Activated naive CD4-positive, alpha-beta T cell treated with Interleukin-2 at 50 U/mL for 16 hours (primary cell): ENCODE results near the gene MYL10.

Source experiments
- DNase-seq: peaks from one replicate; pipeline ENCODE4 v3.0.0-alpha.2; 2020

The MYL10 gene

DNA sequence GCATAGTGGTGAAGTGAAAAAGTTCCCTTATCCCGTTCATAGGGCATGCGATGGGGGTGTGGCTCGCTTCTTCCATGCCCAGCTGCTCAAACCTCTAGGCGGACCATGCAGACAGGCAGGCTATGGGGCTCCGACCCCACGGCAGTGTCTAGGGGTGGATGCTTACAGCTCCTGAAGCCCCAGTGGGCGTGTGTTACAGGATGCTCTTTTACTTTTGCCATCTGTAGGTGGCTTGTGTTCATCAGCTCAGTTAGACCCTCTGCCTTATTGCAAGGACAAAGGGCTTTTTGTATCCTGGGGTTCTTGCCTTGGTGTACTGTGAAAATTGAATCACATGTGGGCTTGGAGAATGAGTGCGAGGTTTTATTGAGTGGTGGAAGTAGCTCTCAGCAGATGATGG is at the start of gene MYL10:
TSS of gene MYL10 (minus strand) at position 126 of the 400 bp plus-strand sequence. CDS start 178 bp downstream, outside the sequence.
- DNase-seq = no peak

DNA sequence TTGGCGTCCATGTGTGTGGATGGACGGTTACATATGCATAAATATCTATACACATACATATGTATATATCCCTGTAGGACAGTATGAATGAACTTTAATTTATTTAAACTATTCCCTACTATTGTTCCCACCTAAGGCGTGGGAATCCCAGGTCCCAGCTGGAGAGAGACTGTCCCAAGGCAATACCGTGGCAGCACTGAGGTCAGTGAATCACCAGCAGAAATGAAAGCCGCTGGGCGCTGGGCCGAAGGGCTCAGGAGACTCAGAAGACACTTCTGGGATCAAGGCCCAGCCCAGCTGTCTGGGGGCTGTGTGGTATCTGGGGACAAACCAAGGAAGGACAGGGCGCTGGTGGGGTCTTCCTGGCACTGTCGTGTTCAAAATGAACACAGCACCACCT is 49.6 kb upstream of the MYL10 start:
- DNase-seq = no peak

DNA sequence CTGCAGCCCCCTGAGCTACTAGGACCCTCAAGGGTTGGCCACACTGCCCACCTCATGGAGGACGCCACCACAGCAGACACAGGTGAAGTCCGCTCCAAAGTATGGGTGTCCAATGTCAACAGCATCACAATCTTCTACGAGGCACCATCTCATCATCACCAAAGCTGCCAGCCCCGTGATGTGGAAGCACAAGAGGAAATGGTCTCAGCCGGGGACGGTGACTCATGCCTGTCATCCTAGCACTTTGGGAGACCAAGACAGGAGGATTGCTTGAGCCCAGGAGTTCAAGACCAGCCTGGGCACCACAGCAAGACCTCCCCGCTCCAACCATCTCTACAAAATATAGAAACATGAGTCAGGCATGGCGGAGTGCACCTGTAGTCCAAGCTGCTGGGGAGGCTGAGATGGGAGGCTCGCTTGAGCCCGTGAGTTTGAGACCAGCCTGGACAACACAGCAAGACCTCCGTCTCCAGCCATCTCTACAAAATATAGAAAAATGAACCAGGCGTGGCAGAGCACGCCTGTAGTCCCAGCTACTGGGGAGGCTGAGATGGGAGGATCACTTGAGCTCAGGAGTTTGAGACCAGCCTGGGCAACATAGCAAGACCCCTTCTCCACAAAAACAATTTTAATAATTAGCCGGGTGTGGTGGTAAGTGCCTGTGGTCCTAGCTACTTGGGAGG is 48.8 kb upstream of the MYL10 start:
- no peak for DNase-seq

- no peak for DNase-seq
These were observed 48.3 kb upstream of the MYL10 start for GRCh38 chr7:101677391-101677790.

DNA sequence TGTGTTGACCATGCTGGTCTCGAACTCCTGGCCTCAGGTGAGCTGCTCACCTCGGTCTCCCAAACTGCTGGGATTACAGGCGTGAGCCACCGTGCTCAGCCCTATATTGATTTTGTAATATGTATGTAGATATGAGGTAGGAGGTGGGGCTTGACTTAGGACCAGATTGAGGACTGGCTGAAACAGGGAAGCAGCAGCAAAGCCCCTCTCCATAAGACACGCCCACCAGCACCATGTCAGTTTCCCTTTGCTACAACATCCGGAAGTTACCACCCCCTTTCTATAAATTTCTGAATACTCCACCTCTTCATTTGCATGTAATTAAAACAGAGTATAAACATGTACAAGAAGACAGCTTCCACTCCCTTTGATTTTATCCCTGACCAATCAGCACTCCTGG is 47.9 kb upstream of the MYL10 start:
- DNase-seq = no peak

DNA sequence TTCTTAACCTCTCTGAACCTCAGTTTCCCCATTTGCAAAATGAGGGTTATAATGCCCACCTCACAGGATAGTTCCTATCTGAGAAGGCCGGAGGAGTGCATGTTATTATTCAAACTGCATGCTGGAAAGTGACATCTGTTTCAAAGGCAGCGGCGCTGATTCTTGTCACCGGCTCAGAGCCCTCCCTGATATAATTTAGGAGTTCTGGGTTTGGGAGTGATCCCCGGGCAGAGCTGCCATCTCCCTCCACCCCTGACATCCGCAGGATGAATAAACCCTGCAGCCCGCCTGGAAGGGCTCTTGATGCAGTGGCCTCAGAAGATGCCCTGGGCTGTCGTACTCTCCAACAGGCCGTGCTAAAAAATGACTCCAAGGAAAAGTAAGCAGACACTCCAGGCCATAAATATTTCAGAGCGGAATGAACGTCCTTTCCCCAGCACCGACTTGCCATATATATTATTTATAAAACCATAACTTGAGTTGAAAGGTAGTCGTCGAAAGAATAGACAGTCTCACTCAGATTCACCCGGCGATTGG is 47.0 kb upstream of the MYL10 start:
- no peak for DNase-seq

- DNase-seq = no peak
These were observed 45.3 kb upstream of the MYL10 start for GRCh38 chr7:101674439-101674838.

DNA sequence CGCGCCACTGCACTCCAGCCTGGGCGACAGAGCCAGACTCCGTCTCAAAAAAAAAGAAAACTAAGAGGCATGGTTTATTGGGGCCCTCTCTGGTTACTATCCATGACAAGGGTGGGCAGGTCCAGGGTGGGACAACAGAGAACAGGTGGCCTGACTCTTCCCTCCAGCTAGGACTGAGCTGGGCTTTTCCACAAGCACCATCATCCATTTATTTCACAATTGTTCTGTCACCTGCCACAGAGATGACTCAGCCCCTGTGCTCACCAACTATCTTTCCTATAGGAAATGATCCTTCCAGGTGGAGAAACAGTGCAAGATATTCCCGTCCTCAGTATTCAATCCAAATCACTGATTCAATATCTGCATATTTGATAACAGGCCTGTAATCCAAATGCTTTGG is 44.9 kb upstream of the MYL10 start:
- no peak for DNase-seq

- DNase-seq = no peak
These were observed 44.2 kb upstream of the MYL10 start for GRCh38 chr7:101673315-101673714.

DNA sequence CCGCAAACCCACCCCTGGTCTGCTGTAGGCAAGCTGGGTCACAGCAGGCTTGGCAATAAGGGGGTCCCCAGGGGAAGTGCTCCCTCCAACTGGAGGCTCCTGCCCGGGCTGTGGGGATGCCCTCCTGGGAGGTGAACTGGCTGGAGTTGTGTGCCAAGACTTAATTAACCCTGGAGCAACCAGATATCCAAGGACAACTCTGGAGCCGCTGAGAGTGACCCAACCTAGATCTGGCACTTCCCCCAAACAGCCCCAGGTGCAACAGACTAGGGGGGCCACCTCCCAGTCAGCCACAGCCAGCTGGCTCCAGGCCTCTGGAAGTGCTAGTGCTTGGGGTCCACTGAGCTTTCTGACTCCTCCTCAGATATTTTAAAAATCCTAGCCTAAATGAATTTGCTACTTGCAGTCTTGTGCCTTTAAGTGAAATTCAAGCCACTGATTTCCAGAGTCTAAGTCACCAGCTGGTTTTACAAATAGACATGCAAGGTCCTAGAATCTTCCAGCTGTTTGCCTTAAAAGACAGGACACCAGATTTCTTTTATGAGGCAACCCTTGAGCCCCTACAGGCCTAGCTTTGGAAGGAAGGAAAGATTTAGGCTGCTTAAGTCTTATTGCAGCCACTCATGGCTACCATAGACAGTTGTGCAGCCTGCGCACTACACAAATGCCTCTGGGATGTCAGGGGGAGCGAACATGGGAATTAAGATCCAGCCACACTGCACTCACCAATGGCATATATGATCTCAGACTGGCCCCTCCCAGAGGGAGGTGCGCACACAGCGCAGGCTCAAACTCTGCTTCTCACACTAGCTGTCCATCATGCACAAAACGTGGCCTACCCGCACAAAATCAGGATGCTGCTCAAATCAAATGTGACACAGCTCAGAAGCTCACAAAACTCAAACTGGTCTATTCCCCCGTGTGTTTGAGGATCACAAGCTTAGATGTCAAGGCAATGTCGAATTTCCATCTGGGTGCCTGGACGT is 42.6 kb upstream of the MYL10 start:
- DNase-seq = no peak

DNA sequence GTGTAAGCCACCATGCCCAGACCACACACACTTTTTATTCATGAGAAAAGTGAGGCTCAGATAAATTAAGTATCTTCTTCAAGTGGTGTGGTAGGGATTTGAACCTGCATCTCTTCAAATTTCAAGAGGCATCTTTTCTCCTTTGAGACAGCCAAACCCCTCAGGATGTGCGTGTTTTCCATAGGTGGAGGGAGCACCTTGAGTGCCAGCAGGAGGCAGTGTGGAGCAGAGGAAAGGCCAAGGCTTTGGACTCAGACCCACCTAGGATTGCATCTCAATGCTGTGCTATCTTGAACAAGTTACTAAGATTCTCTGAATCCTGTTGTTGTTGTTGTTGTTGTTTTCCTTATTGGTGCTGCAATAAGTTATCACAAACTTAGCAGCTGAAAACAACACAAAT is 40.2 kb upstream of the MYL10 start:
- DNase-seq = no peak

DNA sequence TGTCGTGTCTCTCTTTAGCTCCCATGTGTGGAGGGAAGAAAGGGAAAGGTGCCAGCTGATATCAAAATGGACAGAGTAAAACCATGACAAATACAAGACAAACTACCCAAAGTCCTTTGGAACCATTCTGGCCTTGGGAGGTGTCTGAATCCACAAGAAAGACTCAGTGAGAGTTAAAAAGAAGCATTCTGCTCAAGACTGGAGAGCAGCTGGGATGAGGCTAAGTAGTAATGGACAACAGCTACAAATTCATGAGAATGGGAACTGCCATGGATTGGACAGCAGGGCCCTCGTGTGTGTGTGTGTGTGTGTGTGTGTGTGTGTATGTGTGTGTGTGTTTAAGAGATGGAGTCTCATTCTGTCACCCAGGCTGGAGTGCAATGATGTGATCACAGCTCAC is 39.6 kb upstream of the MYL10 start:
- no peak for DNase-seq

DNA sequence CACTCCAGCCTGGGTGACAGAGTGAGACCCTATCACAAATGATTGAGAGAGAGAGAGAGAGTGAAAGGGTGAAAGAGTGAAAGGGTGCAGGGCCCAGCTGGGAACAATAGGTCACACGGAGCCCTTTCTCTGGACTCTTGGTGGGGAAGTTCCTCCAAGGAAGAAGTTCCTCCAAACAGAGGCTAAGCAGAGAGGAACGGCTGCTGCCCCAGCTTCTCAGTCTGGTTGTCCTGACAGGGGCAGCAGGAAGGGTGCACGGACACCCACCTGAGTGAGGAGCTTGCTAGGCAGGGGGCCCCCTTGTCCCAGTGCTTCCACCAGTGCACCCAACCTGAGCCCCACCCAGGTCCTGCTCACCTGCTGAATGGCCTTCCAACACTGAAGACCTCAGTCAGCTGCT is 38.8 kb upstream of the MYL10 start:
- no peak for DNase-seq

- no peak for DNase-seq
These were observed 38.3 kb upstream of the MYL10 start for GRCh38 chr7:101667399-101667798.

- DNase-seq = no peak
These were observed 37.6 kb upstream of the MYL10 start for GRCh38 chr7:101666741-101667140.

DNA sequence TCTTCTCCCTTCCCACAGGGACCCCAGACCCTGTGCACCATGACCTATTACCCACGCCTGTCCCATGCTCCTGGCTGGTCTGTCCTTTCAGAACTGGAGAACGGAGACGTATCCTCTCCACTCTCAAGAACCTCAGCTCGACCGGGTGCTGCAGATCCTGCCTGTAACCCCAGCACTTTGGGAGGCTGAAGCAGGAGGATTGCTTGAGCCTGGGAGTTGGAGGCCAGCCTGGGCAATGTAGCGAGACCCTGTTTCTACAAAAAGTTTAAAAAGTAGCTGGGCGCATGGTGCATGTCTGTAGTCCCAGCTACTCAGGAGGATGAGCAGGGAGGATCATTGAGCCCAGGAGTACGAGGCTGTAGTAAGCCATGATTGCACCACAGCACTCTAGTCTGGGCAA is 37.2 kb upstream of the MYL10 start:
- DNase-seq = no peak

DNA sequence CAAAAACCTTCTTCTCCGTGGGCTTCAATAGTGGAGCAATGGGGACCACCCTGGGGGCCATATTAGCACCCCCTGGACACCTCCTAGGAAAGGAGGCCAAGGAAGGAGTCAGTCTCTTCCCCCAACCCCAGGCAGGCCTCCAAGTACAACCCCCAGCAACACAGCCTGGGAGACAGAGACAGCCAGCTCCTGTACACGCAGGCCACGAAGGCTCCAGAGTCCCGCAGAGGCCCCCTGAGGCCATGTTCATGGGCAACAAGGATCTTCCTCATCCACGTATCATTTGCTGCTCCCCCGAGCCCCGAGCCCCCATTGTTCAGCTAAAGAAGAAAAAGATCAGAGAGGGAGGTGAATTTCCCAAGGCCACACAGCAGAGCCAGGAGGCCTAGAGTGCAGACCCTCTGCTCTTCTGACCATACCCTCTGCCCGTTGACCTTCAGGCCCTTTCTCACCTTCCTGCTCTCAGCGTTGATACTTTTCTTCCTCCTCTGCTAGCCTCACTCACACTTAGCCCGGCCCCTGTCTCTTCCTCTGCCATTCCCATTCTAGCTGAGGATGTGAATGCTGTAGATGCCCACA is 35.9 kb upstream of the MYL10 start:
- no peak for DNase-seq

- DNase-seq = no peak
These were observed 35.3 kb upstream of the MYL10 start for GRCh38 chr7:101664436-101664835.

DNA sequence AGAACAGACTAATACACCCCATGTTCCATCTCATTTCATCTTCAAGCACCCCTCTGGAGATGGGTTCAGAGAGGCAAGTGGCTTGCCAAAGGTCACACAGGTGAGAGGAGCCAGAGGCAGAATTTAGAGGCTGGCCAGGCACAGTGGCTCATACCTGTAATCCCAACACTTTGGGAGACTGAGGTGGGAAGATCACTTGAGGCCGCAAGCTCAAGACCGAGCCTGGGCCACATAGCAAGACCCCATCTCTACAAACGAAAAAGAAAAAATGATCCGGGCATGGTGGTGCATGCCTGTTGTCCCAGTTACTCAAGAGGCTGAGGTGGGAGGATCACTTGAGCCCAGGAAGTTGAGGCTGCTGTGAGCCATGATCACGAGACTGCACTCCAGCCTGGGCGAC is 34.7 kb upstream of the MYL10 start:
- no peak for DNase-seq

GRCh38 chr7:101662447-101662998 is 33.4 kb upstream of the MYL10 start:
- DNase-seq = no peak

- DNase-seq = no peak
These were observed 30.6 kb upstream of the MYL10 start for GRCh38 chr7:101659706-101660105.

DNA sequence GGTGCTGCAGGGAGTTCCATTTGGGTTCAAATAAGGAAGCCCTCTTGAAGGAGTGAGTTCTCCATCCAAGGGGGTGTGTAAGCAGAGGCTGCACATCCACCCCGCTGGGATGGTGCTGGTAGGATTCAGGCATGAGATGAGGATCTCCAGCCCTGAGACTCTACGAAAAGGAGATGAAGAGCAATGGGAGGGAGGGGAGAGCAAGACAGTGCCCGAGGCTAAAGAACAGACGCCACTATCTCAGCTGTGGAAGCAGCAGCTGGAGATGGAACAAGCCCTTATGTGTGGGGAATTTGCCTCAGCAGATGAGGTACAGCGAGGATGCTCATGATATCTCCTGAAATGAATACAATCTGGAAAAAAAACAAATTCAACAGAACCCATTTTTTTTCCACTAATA is 28.1 kb upstream of the MYL10 start:
- no peak for DNase-seq

DNA sequence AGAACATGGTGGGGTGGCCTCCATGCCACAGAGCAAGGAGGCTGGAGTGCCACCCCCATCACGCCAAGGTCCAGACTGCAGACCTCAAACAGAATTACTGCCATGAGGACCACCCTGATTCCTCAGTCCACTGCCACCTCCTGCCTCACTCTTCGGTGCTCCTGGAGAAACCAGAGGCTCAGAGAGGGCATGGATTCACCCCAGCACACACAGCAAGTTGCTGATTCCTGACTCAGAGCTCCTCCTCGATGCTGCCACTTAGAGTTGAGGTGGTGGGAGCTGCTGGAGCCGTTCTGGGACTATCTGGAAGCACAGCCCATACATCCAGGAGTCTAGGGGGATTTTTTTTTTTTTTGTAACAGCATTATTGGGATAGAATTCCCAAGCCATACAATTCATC is 22.0 kb upstream of the MYL10 start:
- no peak for DNase-seq
